Colonic mucosa (tissue), 4 donors: ENCODE measurements around the gene DENND1A. TPM values are rescaled to one million over a fixed set of nuclear protein-coding genes. Genes with fewer than 3 reads are reported as not detected.
"Not testable (repeated sequence)": the region's sequence is repeated elsewhere in the genome, so short reads cannot be mapped to it uniquely, and the experiment has no call there.

ENCODE experiments used
- DNase-seq: peaks from one replicate; pipeline ENCODE4 v3.0.0-alpha.2; 2020
- H3K27ac ChIP-seq: fragments of 200-600 bp; one replicate; pipeline ENCODE4 v1.8.0; 2021
- H3K27me3 ChIP-seq: fragments of 200-600 bp; one replicate; pipeline ENCODE4 v1.8.0; 2021
- H3K36me3 ChIP-seq: fragments of 200-600 bp; one replicate; pipeline ENCODE4 v1.8.0; 2021
- H3K4me1 ChIP-seq: fragments of 200-600 bp; one replicate; pipeline ENCODE4 v1.8.0; 2021; ENCODE audit warnings: mild to moderate bottlenecking
- H3K4me3 ChIP-seq: fragments of 200-600 bp; one replicate; pipeline ENCODE4 v1.8.0; 2021
- H3K9ac ChIP-seq, 2 donors: one replicate each; pipeline ENCODE4 v1.7.0; 2013; ENCODE audit warnings: control low read depth in 2 of 2, low read depth in 2 of 2, low read length in 2 of 2
- H3K9me3 ChIP-seq: fragments of 200-600 bp; one replicate; pipeline ENCODE4 v1.8.0; 2021
- CTCF ChIP-seq: fragments of 200-600 bp; IDR thresholded peaks from one replicate; pipeline ENCODE4 v1.8.0; 2022; ENCODE audit warnings: antibody characterized with exemption, mild to moderate bottlenecking
- intact Hi-C: fragments of 100-400 bp; cut with DNase I; formaldehyde crosslinking; loops from one replicate; pipeline ENCODE4 v1.14.1; 2022
- total RNA-seq, 2 donors: library from RNA; stranded (reverse); fragmentation: NEBNext Ultra II Directional in 1 of 2; extraction: Animal tissue kit (Norgen Biotek cat#: 25700) in 1 of 2; gene quantifications; one replicate each; pipeline ENCODE4 v1.2.1, GENCODE V29; 2021
- donor health status: healthy.
- donor health status: DM: no; HTN: no; CAD: no.
- donor health status: DM: no; HTN: no; CAD: no.

The DENND1A gene
- total RNA-seq, 2 donors from 2014 or later: 34.3 to 39.9 TPM

- no peak overlapping the region for H3K27ac ChIP-seq
- peak overlapping the region in 1 of 2 donors; percentile 53 for H3K9ac ChIP-seq
- TF ChIP-seq CTCF: no peak
- no peaks in the 10 kb centered on the region for H3K27me3 ChIP-seq
- H3K4me3 ChIP-seq: no peak overlapping the region
- DNase-seq: no peak
- peaks cover 5% of the 10 kb centered on the region for H3K4me1 ChIP-seq
- intact Hi-C loops: no loop called here
- no peaks in the 10 kb centered on the region for H3K36me3 ChIP-seq
- H3K9me3 ChIP-seq: no peaks in the 10 kb centered on the region
These were observed 292.4 kb downstream of the DENND1A start for GRCh38 chr9:123637606-123637944.

- H3K27me3 ChIP-seq, H3K4me1 ChIP-seq, H3K27ac ChIP-seq, DNase-seq, intact Hi-C loops, H3K36me3 ChIP-seq, H3K9ac ChIP-seq, H3K4me3 ChIP-seq, H3K9me3 ChIP-seq: not testable (repeated sequence)
These were observed 293.1 kb downstream of the DENND1A start for GRCh38 chr9:123636805-123637204.

GRCh38 chr9:123631862-123632261 is 298.1 kb downstream of the DENND1A start:
- no peaks in the 10 kb centered on the region for H3K27me3 ChIP-seq
- H3K9me3 ChIP-seq: no peaks in the 10 kb centered on the region
- DNase-seq: no peak
- no peaks in the 10 kb centered on the region for H3K4me1 ChIP-seq
- H3K9ac ChIP-seq: no peak overlapping the region
- no peaks in the 10 kb centered on the region for H3K36me3 ChIP-seq
- H3K27ac ChIP-seq: no peak overlapping the region
- H3K4me3 ChIP-seq: no peak overlapping the region
- no peak for TF ChIP-seq CTCF
- intact Hi-C loops: no loop called here

- Histone ChIP-seq H3K9me3 (no peaks in the 10 kb centered on the region), H3K36me3 (no peaks in the 10 kb centered on the region), H3K9ac (no peak overlapping the region), H3K27ac (no peak overlapping the region), H3K4me3 (no peak overlapping the region), H3K4me1 (no peaks in the 10 kb centered on the region), H3K27me3 (no peaks in the 10 kb centered on the region)
- intact Hi-C loops: no loop called here
- TF ChIP-seq CTCF: no peak
- no peak for DNase-seq
These were observed 299.7 kb downstream of the DENND1A start for GRCh38 chr9:123630233-123630632.

GRCh38 chr9:123629531-123629930 is 300.4 kb downstream of the DENND1A start:
- Histone ChIP-seq H3K4me3 (no peak overlapping the region), H3K36me3 (no peaks in the 10 kb centered on the region), H3K9me3 (no peaks in the 10 kb centered on the region), H3K27me3 (no peaks in the 10 kb centered on the region), H3K27ac (no peak overlapping the region), H3K4me1 (no peaks in the 10 kb centered on the region), H3K9ac (no peak overlapping the region)
- no peak for DNase-seq
- intact Hi-C loops: no loop called here
- TF ChIP-seq CTCF: no peak

- TF ChIP-seq CTCF: no peak
- no peak overlapping the region for H3K9ac ChIP-seq
- no peak for DNase-seq
- no peaks in the 10 kb centered on the region for H3K9me3 ChIP-seq
- no peaks in the 10 kb centered on the region for H3K36me3 ChIP-seq
- H3K4me1 ChIP-seq: no peaks in the 10 kb centered on the region
- no peak overlapping the region for H3K27ac ChIP-seq
- H3K4me3 ChIP-seq: no peak overlapping the region
- no peaks in the 10 kb centered on the region for H3K27me3 ChIP-seq
- intact Hi-C loops: no loop called here
These were observed 307.1 kb downstream of the DENND1A start for GRCh38 chr9:123622711-123623241.
